ENCODE data around the gene SRP68.

SRP68 gene

GRCh38 chr17:75996665-75997590 is 75.4 kb downstream of the SRP68 start:
- DNase-seq = no peak

GRCh38 chr17:75995385-75995925 is 76.9 kb downstream of the SRP68 start:
- no peak for DNase-seq

DNA sequence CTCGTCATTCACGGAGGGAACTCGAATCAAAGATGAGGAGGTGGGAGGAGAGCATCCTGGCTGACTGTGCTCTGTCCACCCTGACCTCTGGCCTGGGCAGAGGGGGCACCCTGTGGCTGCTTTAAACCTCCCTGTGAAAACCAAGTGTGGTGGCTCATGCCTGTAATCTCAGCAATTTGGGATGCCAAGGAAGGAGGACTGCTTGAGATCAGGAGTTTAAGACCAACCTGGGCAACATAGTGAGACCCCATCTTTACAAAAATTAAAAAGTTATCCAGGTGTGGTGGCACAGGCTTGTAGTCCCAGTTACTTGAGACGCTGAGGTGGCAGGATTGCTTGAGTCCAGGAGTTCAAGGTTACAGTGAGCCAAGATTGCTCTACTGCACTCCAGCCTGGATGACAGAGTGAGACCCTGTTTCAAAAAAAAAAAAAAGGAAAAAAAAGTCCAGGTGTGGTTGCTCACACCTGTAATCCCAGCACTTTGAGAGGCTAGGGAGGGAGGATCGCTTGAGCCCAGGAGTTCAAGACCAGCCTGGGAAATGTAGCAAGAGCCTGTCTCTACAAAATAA is 77.4 kb downstream of the SRP68 start:
- no peak for DNase-seq

GRCh38 chr17:75991396-75991795 is 80.9 kb downstream of the SRP68 start:
- DNase-seq = no peak
